ENCODE measurements around the gene GAL.

- TF ChIP-seq CTCF (IDR thresholded peaks at IDR 0.05), result no peak
- no peak for TF ChIP-seq EP300 (IDR thresholded peaks at IDR 0.05)
- no peak for TF ChIP-seq POLR2AphosphoS5 (IDR thresholded peaks at IDR 0.05)
Measured at GRCh38 chr11:68690671-68691401, 6.5 kb downstream of the GAL start.
